SJSA1 (cell line): Measurements from ENCODE around the gene AHRR. TPM values are rescaled to one million over a fixed set of nuclear protein-coding genes. Genes with fewer than 3 reads are reported as not detected.
"Not testable (repeated sequence)": the region's sequence is repeated elsewhere in the genome, so short reads cannot be mapped to it uniquely, and the experiment has no call there.

Source experiments
- DNase-seq, 2 experiments: peaks; one replicate each; pipeline ENCODE4 v3.0.0-alpha.2; 2015 to 2020; ENCODE audit warnings: low spot score in 2 of 2, low read depth in 1 of 2
- H3K27ac ChIP-seq: fragments of 250-450 bp; sonication (Bioruptor Pico); 2 replicates; pipeline ENCODE4 v1.5.1; 2020; ENCODE audit warnings: mild to moderate bottlenecking, moderate library complexity
- H3K27me3 ChIP-seq: fragments of 250-450 bp; sonication (Bioruptor Pico); replicated peaks from 2 replicates; pipeline ENCODE4 v1.5.1; 2020; ENCODE audit warnings: mild to moderate bottlenecking, moderate library complexity
- H3K36me3 ChIP-seq: fragments of 250-450 bp; sonication (Bioruptor Pico); 2 replicates; pipeline ENCODE4 v1.5.1; 2020; ENCODE audit warnings: mild to moderate bottlenecking
- H3K4me1 ChIP-seq: fragments of 250-450 bp; sonication (Bioruptor Pico); replicated peaks from 2 replicates; pipeline ENCODE4 v1.6.1; 2021; ENCODE audit warnings: mild to moderate bottlenecking
- H3K4me3 ChIP-seq: fragments of 250-450 bp; sonication (Bioruptor Pico); 2 replicates; pipeline ENCODE4 v1.5.1; 2020; ENCODE audit warnings: mild to moderate bottlenecking
- H3K9me3 ChIP-seq: fragments of 250-450 bp; sonication (Bioruptor Pico); replicated peaks from 2 replicates; pipeline ENCODE4 v1.5.1; 2020; ENCODE audit warnings: mild to moderate bottlenecking
- total RNA-seq: library from RNA; depleted of rRNA; stranded (reverse); fragments of >200 nt; shearing (Covaris generic); gene quantifications from 2 replicates; pipeline ENCODE4 v1.2.3, GENCODE V29; 2014

The AHRR gene
- total RNA-seq, 1 experiment from 2014 or later: 22.6 TPM

DNA sequence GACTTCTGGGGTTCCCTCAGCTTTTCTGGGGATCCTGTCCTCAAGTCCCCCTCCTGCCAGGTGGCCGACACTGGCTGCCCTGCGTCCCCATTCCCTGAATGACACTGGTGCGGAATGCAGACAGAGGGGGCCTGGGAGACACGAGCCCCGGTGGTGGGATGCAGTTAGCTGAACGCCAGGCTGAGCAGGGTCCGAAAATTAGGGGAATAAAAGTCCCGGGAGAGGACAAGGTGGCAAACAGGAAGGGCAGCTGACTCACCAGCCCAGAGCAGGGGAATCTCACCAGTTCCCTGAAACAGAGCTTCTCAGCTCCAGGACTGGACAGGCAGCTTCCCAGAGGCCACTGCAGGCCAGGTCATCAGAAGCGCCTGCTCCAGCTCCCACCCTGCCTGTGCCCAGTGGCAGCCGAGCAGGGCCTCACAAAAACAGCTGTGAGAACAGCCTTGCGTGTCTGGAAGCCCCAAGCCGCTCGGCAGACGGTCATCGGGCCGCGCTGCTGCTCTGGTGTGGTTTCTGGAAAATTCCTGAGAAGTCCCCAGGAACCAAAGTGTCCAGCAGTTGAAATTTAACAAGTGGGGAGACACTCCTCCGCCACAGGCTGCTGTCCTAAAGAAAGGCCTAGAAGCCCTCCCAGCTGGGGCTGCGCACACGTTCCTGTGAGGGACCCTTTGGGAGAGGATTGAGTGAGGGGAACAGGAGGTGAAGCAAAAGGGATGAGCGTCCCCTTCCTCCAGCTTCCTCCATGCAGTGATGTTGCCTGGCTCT lies 73.8 kb downstream of the AHRR start:
- peak; percentile 72 to 87 for DNase-seq
- peaks cover 15% of the 10 kb centered on the region for H3K36me3 ChIP-seq
- peak overlapping the region; percentile 71 for H3K27ac ChIP-seq
- H3K4me3 ChIP-seq: no peak overlapping the region
- H3K4me1 ChIP-seq: peaks cover 57% of the 10 kb centered on the region
- H3K9me3 ChIP-seq: no peaks in the 10 kb centered on the region
- H3K27me3 ChIP-seq: no peaks in the 10 kb centered on the region

DNA sequence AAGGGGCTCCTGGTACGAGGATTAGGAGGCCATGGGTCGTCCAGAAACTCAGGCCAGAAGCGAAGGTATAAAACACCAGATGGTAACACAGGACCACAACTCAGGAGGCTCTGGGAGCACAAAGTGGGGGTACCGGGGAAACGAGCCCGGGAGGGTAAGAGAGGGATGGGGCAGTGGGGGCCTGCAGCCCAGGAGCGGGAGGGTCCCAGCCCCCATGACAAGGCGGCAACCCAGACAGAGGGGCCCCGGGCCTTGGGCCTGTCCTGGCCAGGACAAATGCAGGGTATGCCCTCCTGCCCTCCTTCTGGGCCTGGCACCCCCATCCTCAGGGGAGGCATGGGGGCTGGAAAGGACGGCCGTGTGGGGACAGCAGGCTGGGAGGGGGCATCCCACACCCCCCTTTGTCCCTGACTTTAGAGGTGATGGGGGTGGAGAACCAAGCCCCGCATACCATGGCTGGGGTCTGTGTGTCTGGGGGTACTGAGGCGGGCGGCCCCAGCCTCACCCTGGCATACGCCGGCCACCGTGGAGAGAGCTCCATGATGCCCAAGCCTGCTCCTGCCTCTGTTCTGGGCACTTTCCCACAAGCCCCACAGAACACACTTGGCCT lies 74.5 kb downstream of the AHRR start:
- DNase-seq: peak in 1 of 2 experiments; percentile 44
- Histone ChIP-seq H3K4me3 (no peak overlapping the region), H3K36me3 (peaks cover 15% of the 10 kb centered on the region), H3K4me1 (peaks cover 63% of the 10 kb centered on the region), H3K27me3 (no peaks in the 10 kb centered on the region), H3K9me3 (no peaks in the 10 kb centered on the region), H3K27ac (peak overlapping the region; percentile 71)

DNA sequence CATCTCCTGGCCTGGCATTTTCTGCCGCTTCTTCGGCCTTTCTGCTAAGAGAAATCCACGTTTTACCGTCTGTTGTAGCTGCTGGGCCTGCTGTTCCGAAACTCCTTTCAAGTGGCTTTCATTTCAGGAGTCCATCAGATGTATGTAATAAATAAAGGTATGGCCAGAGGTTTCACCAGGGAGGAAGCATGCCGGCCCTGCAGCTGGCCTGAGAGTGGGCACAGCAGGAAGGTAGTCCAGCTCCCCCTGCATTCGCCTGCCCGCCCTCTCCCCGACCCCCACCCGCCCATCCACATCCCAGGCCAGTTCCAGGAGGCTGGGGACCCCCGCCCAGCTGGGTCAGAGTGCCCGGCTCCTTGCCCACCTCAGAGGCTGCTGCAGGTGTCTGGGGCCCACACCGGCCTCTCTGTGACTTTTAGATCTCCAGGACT lies 75.0 kb downstream of the AHRR start:
- no peaks in the 10 kb centered on the region for H3K9me3 ChIP-seq
- peak in 1 of 2 experiments; percentile 37 for DNase-seq
- no peaks in the 10 kb centered on the region for H3K27me3 ChIP-seq
- no peak overlapping the region for H3K4me3 ChIP-seq
- H3K4me1 ChIP-seq: peaks cover 69% of the 10 kb centered on the region
- peaks cover 18% of the 10 kb centered on the region for H3K36me3 ChIP-seq
- peak overlapping the region; percentile 71; the same call in 1 of the 2 replicates for H3K27ac ChIP-seq

DNA sequence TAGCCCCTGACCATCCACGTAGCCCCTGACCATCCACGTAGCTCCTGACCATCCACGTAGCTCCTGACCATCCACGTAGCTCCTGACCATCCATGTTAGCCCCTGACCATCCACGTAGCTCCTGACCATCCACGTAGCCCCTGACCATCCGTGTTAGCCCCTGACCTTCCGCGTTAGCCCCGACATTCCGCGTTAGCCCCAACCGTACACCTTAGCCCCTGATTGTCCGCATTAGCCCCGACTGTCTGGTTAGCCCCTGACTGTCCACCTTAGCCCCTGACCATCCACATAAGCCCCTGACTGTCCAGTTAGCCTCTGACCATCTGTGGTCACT lies 76.6 kb downstream of the AHRR start:
- H3K27ac ChIP-seq: peak overlapping the region; percentile 96
- H3K4me3 ChIP-seq, H3K27me3 ChIP-seq, H3K9me3 ChIP-seq: not testable (repeated sequence)
- peaks cover 22% of the 10 kb centered on the region for H3K36me3 ChIP-seq
- peak in 1 of 2 experiments; percentile 40 for DNase-seq
- peaks cover 62% of the 10 kb centered on the region for H3K4me1 ChIP-seq

DNA sequence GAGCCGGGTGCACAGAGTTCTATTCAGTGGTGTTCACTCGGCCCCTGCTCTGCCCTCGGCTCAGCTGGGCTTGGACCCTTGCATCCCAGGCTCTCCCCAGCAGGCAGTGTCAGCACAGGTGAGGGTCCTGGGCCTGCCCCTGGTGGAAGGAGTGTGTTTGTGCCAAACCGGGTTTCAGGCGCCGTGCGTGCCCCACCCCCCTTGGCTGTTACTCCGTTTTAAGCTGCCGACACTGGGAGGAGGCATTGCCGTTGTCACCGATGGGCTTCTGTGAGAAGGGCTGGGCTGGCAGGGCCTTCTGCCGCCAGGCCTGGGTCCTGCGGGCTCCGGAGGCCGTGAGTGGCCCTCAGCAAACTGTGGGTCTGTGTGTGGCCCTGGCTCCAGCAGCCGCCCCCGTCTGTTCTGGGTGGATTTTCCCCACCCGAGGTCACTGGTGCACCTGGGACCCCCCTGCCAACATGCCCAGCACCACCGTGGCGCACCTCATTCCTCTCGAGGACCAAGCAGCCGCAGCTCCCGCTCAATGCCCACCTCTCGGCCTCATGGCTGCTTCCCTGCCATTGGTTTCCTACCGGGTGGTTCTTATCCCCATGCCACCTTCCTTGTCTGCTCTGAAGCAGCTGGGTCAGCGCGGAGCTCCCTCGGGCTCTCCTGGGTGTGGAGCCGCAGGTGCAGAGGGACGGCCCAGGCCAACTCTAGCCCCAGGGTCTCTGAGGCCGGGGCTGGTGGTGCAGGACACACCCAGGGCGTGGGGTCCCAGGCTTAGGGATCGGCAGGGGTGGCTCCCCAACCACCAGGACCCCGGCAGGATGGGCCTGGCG lies 77.2 kb downstream of the AHRR start:
- peaks cover 57% of the 10 kb centered on the region for H3K4me1 ChIP-seq

DNA sequence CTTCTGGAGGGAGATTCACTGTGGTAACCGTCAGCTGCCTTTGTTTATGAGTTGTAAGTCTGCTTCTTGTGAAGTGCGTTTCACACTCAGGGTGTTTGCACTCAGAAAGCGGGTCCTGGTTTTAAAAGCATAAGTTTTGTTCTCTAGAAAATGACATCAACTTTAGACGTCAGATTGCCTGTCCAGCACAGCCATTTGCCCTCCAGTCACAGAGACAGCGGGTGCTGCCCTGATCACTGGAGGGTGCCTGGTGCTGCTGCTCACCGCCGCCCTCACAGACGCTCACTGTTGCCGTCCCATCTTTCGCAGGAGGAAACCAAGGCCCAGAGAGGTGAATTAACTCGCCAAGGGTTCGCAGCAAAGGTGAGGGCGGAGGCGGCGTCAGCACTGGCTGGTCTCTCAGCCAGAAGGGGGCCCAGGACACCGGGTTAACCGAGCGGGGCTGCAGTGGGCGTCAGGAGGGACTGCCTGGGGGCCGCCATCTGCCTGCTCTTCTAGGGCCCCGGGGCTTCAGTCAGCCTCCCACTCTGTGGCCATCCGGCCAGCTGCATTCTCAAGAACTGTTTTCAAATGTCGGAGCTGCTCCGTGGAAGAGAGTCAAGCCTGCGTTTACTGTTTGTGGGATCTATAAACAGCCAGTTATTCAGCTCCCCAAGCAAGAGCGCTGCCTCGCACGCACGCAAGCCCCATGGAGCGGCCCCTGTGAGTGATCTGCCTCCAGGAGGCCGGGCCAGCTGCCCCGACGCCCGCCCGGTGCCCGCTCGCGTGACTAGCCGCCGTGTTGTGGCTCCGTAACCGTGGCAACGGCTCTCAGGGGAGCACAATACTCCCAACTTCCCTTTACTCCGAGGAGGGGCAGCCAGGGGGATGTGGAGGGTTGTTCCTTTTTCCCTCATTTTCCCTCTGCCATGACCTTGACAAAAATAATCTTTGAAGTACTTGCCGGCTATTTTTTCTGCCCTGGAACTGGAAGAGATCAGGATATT lies 78.1 kb downstream of the AHRR start:
- Histone ChIP-seq H3K4me1 (peaks cover 51% of the 10 kb centered on the region), H3K4me3 (peak overlapping the region; percentile 12), H3K36me3 (peaks cover 21% of the 10 kb centered on the region), H3K27me3 (no peaks in the 10 kb centered on the region), H3K9me3 (no peaks in the 10 kb centered on the region), H3K27ac (peak overlapping the region; percentile 96)
- DNase-seq: peak; percentile 99 to 100

More for the DNA sequence above, 77.2 kb downstream of the AHRR start:
- H3K36me3 ChIP-seq: peaks cover 20% of the 10 kb centered on the region
- H3K27ac ChIP-seq: peak overlapping the region; percentile 96
- H3K9me3 ChIP-seq: no peaks in the 10 kb centered on the region
- no peaks in the 10 kb centered on the region for H3K27me3 ChIP-seq
- peak in 1 of 2 experiments; percentile 49 for DNase-seq
- no peak overlapping the region for H3K4me3 ChIP-seq

DNA sequence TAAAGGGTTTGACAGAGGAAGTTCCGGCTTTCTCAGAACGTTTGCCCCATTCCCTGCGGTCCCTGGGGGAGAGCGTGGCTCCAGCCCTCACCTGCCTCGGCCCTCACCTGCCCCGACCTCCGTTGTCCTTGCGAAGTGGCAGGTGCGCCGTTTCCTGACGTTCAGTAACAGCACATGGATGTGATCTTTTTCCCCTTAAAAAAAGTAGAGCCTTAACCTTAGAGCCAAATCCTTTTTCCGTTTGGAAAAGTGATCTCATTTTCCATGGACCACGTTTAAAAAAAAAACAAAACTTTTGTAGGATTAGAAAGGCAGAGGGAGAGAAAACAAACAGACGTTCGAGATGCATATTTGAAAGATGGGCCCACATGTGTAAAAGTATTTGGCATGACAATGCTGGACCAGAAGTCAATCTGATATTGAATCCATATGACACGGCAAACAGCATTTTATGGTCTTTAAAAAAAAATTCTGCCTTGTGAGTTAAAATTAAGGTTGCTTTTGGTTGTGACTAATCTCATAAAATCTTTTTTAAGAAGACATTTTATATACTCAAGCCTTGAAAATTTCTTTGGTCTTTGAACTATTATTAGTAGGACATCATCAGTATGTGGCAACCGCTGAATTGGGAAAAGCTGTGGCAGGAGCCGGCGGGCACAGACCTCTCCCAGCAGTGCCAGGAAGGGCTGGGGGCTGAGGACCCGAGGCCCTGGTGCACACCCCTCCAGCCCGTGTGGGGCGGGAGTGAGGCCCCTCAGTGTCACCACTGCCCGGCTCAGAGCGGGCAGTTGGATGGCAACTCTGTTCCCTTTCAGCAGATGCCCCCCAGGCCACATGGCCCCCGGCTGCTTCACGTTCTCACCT lies 79.0 kb downstream of the AHRR start:
- Histone ChIP-seq H3K27me3 (no peaks in the 10 kb centered on the region), H3K9me3 (no peaks in the 10 kb centered on the region), H3K36me3 (peaks cover 23% of the 10 kb centered on the region), H3K27ac (peak overlapping the region; percentile 96), H3K4me3 (0 out of 2 replicates have a peak overlapping the region, but pooled peaks have one; percentile 3), H3K4me1 (peaks cover 42% of the 10 kb centered on the region)
- DNase-seq: peak; percentile 54 to 82

DNA sequence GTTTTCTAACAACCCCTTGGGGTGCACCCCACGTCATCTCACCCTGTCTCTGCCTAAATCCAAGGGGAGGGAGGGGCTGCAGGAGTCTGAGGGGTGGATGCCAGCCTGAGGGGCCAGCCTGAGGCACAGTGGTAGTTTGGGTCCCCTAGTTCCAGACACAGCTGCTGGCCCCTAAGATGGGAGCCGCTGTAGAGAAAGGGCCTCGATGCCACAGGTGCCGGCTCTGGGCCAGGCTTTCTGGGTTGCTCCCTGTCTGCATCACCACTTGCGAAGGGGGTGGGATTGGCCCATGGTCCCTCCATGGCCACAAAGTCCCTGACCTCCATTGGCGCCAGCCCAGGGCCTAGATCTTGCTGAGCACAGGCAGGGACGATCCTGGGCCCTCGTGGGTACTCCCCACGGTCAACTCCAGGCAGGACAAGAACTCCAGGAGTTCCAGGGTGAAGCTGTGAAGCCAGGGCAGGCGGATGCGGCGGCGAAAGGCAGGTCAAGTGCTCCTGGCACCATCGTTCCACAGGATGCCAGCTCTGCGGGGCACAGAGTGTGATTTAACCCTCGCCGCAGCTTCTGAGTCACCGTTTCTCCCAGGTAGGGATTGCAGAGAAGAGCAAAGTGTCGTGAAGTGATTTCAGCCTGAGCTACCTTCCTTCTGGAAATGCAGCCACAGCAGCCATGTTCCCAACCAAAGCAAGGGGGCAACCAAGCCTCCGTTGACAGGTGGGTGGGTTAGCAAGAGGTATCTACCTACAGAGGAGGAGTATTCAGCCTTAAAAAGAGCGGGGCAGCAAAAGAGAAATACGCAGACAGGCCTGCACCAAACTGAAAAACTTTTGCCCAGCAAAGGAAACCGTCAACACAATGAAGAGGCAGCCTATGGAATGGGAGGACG lies 79.9 kb downstream of the AHRR start:
- no peak overlapping the region for H3K4me3 ChIP-seq
- no peaks in the 10 kb centered on the region for H3K9me3 ChIP-seq
- H3K4me1 ChIP-seq: peaks cover 36% of the 10 kb centered on the region
- H3K36me3 ChIP-seq: peaks cover 19% of the 10 kb centered on the region
- peak overlapping the region; percentile 96 for H3K27ac ChIP-seq
- peak in 1 of 2 experiments; percentile 45 for DNase-seq
- no peaks in the 10 kb centered on the region for H3K27me3 ChIP-seq

DNA sequence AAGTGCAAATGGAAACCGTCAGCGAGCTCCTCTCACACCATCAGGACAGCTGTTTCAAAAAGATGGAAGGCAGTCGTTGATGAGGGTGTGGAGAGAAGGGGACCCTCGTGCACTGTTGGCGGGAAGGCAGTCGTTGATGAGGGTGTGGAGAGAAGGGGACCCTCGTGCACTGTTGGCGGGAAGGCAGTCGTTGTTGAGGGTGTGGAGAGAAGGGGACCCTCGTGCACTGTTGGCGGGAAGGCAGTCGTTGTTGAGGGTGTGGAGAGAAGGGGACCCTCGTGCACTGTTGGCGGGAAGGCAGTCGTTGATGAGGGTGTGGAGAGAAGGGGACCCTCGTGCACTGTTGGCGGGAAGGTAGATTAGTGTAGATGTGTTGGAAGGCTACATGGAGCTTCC lies 80.7 kb downstream of the AHRR start:
- Histone ChIP-seq H3K36me3 (peaks cover 19% of the 10 kb centered on the region), H3K4me1 (peaks cover 44% of the 10 kb centered on the region)
- peak in 1 of 2 experiments; percentile 13 for DNase-seq
- H3K9me3 ChIP-seq, H3K4me3 ChIP-seq, H3K27ac ChIP-seq, H3K27me3 ChIP-seq: not testable (repeated sequence)

DNA sequence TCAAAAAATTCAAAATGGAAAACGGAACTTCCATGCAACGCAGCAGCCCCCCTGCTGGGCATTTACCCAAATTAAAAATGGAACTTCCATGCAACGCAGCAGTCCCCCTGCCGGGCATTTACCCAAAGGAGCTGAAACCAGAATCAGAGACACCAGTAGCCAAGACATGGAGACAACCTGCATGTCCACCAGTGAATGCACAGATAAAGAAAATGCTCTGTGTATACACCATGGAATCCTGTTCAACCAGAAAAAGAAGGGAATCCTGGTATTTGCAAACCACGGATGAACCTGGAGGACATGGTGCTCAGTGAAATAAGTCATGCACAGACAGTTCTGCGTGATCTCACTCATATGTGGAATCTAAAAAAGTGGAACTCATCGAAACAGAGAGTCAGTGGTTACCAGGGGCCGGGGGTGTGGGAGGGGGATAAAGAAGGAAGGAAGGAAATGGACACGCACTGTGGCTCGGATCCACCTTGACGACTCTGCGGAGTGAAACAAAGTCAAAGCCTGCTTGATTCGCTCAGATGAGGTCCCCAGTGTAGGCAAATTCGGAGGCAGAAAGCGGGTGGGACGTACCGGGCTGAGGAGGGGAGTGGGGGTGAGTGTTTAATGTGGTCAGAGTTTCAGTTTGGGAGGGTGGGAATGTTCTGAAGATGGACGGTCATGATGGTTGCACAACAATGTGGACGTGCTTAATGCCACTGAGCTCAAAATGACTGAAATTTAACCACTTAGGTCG lies 81.3 kb downstream of the AHRR start:
- peak in 1 of 2 experiments; percentile 36 for DNase-seq
- H3K4me1 ChIP-seq: peaks cover 50% of the 10 kb centered on the region
- no peak overlapping the region for H3K4me3 ChIP-seq
- H3K27ac ChIP-seq: no peak overlapping the region
- H3K36me3 ChIP-seq: peaks cover 19% of the 10 kb centered on the region
- no peaks in the 10 kb centered on the region for H3K27me3 ChIP-seq
- no peaks in the 10 kb centered on the region for H3K9me3 ChIP-seq

DNA sequence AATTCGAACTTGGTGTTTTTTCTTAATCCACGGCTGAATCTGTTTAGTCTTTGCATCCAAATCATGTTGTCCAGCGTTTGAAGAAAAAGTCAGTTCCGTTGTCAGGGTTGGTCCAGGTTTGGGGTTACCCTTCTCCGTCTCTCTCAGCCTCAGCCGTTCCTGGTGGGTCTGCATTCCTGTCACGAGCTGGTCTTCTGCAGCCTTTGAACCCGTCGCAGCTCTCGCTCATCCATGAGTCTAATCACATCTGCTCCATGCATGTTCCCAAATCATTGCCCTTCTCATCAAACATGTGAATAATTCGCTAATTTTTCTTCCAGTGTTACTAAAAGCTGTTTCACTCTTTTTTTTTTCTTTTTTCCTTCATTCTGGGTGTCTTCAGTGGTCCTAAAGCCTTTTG lies 82.5 kb downstream of the AHRR start:
- no peak overlapping the region for H3K4me3 ChIP-seq
- H3K27me3 ChIP-seq: no peaks in the 10 kb centered on the region
- peaks cover 44% of the 10 kb centered on the region for H3K4me1 ChIP-seq
- peaks cover 11% of the 10 kb centered on the region for H3K36me3 ChIP-seq
- H3K9me3 ChIP-seq: no peaks in the 10 kb centered on the region
- no peak overlapping the region for H3K27ac ChIP-seq
- peak in 1 of 2 experiments; percentile 35 for DNase-seq
